Measurements from ENCODE around the gene KCNS3.

The KCNS3 gene

DNA sequence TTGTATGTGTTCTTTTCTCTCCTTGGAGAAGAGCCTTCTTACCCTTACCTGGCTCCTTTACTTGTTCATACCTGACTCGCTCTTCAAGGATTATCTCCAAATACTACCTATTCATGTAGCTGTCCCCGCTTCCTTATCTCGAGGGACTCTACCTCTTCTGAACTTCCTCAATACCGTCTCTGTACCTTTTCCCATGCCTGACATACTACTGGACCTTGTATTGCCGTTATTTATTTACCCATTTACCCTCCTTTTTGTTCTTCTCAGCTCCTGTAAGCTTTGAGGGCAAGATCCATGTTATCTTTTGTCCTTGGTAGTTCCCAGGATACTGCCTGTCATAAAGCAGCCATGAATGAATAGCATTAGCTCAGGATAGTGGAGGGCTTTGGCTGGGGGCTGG, 32.5 kb downstream of the KCNS3 start:
- Histone ChIP-seq H4K20me1 (no peaks in the 10 kb centered on the region), H3K4me1 (peaks cover 52% of the 10 kb centered on the region), H3K9ac (no peak overlapping the region), H3K4me2 (peak overlapping the region; percentile 82), H3K36me3 (no peaks in the 10 kb centered on the region), H3K9me3 (peaks cover 15% of the 10 kb centered on the region; the same call in 1 of the 2 replicates), H3K4me3 (no peak overlapping the region), H3K27ac (peak overlapping the region; percentile 40; the same call in 1 of the 2 replicates), H3K27me3 (no peaks in the 10 kb centered on the region)
- TF ChIP-seq Cebpa-rat (IDR thresholded peaks at IDR 0.05), result no peak

DNA sequence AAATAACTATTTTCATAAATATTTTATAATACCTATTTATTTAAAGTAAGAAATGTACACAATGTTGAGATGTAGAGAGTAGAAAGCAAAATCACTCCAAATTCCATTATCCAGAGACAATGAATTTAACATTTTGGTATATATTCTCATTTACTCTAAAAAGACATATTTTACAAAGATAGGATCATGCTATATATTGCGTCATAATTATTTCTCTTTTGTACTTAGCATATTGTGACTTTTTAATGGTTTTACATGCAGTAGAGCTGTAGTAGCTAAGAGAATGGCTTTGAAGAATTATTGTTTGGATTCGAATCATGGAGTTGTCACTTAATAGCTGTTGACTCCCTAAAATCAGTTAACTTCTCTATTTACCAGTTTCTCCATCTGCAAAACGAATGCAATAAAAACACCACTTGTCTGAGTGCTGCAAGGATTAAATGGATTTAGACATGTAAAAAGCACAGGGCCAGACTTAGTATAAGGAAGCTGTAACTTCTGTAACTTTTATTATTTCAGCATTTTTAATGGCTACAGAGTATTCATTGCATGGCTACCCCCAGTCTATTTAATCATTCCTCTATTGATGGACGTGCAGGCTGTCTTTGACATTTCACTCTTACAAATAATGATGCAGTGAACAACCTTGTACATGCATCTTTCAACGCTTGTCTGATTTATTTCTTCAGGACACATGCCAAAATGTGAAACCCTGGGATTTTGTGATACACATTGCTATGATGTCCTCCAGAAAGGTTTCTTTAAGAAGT, 33.2 kb downstream of the KCNS3 start:
- Histone ChIP-seq H3K4me1 (peaks cover 57% of the 10 kb centered on the region), H3K27ac (peak overlapping the region; percentile 55; the same call in 1 of the 2 replicates), H4K20me1 (no peaks in the 10 kb centered on the region), H3K27me3 (no peaks in the 10 kb centered on the region), H3K4me3 (peak overlapping the region; percentile 55; the same call in 1 of the 2 replicates), H3K9me3 (peaks cover 15% of the 10 kb centered on the region; the same call in 1 of the 2 replicates), H3K9ac (peak overlapping the region; percentile 46; the same call in 1 of the 2 replicates), H3K4me2 (peak overlapping the region; percentile 82), H3K36me3 (no peaks in the 10 kb centered on the region)
- TF ChIP-seq Cebpa-rat (IDR thresholded peaks at IDR 0.05), result no peak

DNA sequence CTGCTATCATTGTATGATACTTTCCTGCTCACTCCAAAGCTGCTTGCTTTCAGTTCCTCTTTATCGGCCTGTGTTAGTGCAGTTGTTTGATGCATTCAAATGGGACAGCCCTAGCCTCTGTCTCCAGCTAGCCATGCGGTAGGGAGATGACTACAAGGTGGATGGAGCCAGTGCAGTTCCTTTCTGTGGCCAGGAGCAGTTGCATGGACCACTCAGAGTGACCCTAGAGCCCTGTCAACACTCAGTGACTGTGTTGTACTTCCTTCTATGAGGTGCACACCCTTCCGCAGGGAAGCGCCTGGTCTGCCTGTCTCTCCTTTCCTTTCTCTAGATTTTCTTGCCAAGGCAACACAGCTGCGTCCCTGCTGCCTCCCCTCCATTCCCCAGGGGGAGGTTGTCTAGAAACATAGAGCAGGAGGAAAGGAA, 33.8 kb downstream of the KCNS3 start:
- Histone ChIP-seq H3K4me2 (peak overlapping the region; percentile 82), H4K20me1 (no peaks in the 10 kb centered on the region), H3K27me3 (no peaks in the 10 kb centered on the region), H3K9ac (peak overlapping the region; percentile 46; the same call in 1 of the 2 replicates), H3K27ac (peak overlapping the region; percentile 55; the same call in 1 of the 2 replicates), H3K4me1 (peaks cover 57% of the 10 kb centered on the region), H3K4me3 (peak overlapping the region; percentile 55; the same call in 1 of the 2 replicates), H3K36me3 (no peaks in the 10 kb centered on the region), H3K9me3 (peaks cover 9% of the 10 kb centered on the region; the same call in 1 of the 2 replicates)
- no peak for TF ChIP-seq Cebpa-rat (IDR thresholded peaks at IDR 0.05)

DNA sequence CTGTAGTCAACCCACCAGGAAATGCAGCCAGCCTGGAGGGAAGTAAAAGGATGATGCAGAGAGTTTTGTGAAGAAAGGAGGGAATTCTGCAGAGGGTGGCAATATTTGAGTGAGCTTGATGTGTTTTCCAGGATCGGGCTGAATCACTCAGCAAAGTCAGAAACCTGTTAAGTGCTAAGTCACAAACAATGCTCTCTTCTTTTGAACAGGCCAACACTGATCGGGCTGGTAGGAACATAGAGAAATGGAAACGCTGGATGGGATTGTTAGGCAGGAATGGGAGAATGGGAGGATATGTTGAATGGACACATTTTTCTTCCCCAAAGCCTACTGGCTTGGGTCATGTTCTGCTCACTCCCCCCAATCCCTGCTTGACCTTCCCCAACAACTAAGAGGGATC, 36.6 kb downstream of the KCNS3 start:
- Histone ChIP-seq H3K4me1 (peaks cover 84% of the 10 kb centered on the region), H3K4me3 (no peak overlapping the region), H3K9ac (no peak overlapping the region), H3K9me3 (no peaks in the 10 kb centered on the region), H3K4me2 (no peak overlapping the region), H3K27me3 (no peaks in the 10 kb centered on the region), H3K36me3 (no peaks in the 10 kb centered on the region), H3K27ac (no peak overlapping the region), H4K20me1 (no peaks in the 10 kb centered on the region)
- no peak for TF ChIP-seq Cebpa-rat (IDR thresholded peaks at IDR 0.05)

DNA sequence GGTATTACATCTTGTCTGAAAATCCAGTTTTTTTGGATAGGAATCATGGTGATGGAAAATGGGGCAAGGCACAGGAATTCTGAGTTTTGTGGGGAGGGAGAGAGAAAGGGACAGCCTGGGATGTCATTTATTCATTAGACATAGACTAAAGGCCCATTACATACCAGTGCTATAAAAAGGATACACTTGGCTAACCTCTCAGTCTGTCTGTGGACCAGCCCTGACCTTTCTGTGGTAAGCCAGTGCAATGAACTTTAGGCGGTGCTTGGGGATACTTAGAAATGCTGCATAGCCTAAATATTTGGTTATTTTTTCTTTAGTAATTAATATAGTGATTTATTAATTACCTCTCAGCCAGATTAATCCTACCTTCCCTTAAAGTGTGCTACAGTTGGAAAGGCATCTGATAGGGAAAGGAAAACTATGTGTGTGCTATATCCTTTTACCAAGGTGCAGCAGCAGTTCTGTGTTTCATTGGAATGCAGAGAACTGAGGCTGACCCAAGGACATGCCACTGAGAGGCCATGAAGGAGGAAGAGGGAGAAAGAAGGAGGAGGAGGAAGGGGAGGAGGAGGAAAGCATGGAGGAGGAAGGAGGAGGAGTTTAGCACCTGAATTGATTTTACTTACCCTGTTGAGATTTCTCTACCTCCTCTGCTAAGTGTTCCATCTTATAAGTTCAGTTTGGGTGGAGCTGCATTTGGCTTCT, 37.5 kb downstream of the KCNS3 start:
- no peak overlapping the region for H3K4me2 ChIP-seq
- H3K9me3 ChIP-seq, result no peaks in the 10 kb centered on the region

DNA sequence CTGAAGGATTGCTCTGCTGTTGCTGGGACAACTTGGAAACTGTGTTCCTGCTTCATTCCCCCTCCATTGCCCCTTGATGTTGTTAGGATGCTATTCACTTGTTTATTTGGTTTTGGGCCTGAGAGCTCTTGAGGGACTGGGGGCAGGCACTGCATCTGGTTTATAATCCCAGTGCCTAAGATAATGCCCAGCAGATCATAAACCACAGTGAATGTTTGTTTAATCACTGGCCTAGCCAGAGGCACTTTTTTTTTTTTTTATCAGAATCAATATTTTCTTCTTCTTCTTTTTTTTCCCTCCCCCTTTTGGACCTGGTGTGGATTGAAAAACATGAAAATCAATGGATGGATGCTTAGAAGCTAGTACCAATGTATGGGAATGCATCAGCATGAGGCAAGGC, 38.1 kb downstream of the KCNS3 start:
- H3K9me3 ChIP-seq, result no peaks in the 10 kb centered on the region
- no peaks in the 10 kb centered on the region for H4K20me1 ChIP-seq
- H3K27ac ChIP-seq, result no peak overlapping the region
- H3K36me3 ChIP-seq, result peaks cover 4% of the 10 kb centered on the region; the same call in 1 of the 2 replicates
- H3K27me3 ChIP-seq, result no peaks in the 10 kb centered on the region
- TF ChIP-seq Cebpa-rat (IDR thresholded peaks at IDR 0.05), result no peak
- H3K4me1 ChIP-seq, result peaks cover 72% of the 10 kb centered on the region
- H3K4me2 ChIP-seq, result no peak overlapping the region
- H3K9ac ChIP-seq, result no peak overlapping the region
- no peak overlapping the region for H3K4me3 ChIP-seq

More for the DNA sequence above, 37.5 kb downstream of the KCNS3 start:
- H3K27me3 ChIP-seq, result no peaks in the 10 kb centered on the region
- H3K36me3 ChIP-seq, result peaks cover 4% of the 10 kb centered on the region; the same call in 1 of the 2 replicates
- no peak overlapping the region for H3K27ac ChIP-seq
- TF ChIP-seq Cebpa-rat (IDR thresholded peaks at IDR 0.05), result no peak
- no peak overlapping the region for H3K4me3 ChIP-seq
- H3K9ac ChIP-seq, result no peak overlapping the region
- peaks cover 78% of the 10 kb centered on the region for H3K4me1 ChIP-seq
- H4K20me1 ChIP-seq, result no peaks in the 10 kb centered on the region

DNA sequence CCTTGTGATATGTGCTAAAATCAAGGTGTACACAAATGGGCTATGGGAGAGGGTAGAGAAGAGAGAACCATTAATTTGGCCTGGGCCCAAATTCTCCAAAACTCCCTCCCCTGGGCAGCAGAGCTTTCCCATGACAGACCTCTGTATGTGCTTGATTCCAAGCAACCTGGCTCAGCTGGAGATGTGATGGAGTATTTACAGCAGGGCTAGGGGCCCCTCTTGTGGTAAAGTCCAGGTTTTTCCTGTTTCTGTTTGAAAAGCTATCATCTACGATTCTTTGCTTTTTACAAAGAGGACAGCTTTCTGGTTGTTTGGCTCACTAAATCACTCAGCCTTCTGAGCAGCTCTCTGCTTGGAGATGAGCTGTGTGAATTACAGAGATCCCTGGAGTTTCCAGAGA, 40.3 kb downstream of the KCNS3 start:
- Histone ChIP-seq H3K27ac (peak overlapping the region; percentile 52; the same call in 1 of the 2 replicates), H3K9ac (peak overlapping the region; percentile 59), H3K27me3 (no peaks in the 10 kb centered on the region), H3K9me3 (no peaks in the 10 kb centered on the region), H3K4me3 (no peak overlapping the region), H3K4me1 (peaks cover 50% of the 10 kb centered on the region), H3K4me2 (peak overlapping the region; percentile 75), H3K36me3 (peaks cover 4% of the 10 kb centered on the region; the same call in 1 of the 2 replicates), H4K20me1 (no peaks in the 10 kb centered on the region)
- TF ChIP-seq Cebpa-rat (IDR thresholded peaks at IDR 0.05), result no peak

DNA sequence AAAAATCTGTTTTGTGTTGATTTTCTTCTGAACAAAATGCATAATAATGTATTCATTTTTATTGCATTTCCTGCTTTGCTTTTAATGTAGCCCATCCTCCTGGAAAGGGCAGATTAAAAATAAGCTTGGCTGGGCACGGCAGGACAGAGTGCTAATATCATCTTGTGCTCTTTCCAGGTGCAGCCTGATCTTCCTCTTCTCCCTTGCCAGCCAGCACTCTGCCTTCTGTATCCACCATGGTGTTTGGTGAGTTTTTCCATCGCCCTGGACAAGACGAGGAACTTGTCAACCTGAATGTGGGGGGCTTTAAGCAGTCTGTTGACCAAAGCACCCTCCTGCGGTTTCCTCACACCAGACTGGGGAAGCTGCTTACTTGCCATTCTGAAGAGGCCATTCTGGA, 52.3 kb downstream of the KCNS3 start:
- H3K9ac ChIP-seq, result no peak overlapping the region
- H3K27me3 ChIP-seq, result no peaks in the 10 kb centered on the region
- peaks cover 47% of the 10 kb centered on the region for H3K36me3 ChIP-seq
- no peak overlapping the region for H3K4me3 ChIP-seq
- H4K20me1 ChIP-seq, result no peaks in the 10 kb centered on the region
- no peak overlapping the region for H3K27ac ChIP-seq
- no peak for TF ChIP-seq Cebpa-rat (IDR thresholded peaks at IDR 0.05)
- peaks cover 26% of the 10 kb centered on the region for H3K9me3 ChIP-seq
- peaks cover 20% of the 10 kb centered on the region for H3K4me1 ChIP-seq
- no peak overlapping the region for H3K4me2 ChIP-seq

DNA sequence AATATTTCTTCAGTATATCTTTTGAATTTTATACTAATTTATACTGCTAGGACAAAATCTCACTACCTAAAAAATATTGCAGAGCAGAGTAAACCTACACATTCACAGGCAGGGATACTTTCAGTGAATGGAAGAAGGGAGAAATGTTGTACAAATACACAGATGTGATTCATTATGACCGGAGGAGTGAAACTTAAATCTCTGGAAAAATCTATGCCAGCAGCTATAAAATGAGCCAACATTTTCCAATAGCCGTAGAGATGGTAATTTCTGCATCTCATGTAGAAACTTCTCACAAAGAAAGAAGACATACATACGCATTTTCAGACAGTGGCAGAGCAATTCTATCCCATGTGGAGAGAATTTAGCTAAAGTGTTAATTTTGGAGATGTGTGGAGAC, 54.8 kb downstream of the KCNS3 start:
- TF ChIP-seq Cebpa-rat (IDR thresholded peaks at IDR 0.05), result no peak
- Histone ChIP-seq H3K9ac (no peak overlapping the region), H3K27me3 (no peaks in the 10 kb centered on the region), H3K4me1 (peaks cover 27% of the 10 kb centered on the region), H3K4me2 (no peak overlapping the region), H3K27ac (no peak overlapping the region), H3K9me3 (peaks cover 13% of the 10 kb centered on the region), H4K20me1 (no peaks in the 10 kb centered on the region), H3K36me3 (peaks cover 29% of the 10 kb centered on the region), H3K4me3 (no peak overlapping the region)

DNA sequence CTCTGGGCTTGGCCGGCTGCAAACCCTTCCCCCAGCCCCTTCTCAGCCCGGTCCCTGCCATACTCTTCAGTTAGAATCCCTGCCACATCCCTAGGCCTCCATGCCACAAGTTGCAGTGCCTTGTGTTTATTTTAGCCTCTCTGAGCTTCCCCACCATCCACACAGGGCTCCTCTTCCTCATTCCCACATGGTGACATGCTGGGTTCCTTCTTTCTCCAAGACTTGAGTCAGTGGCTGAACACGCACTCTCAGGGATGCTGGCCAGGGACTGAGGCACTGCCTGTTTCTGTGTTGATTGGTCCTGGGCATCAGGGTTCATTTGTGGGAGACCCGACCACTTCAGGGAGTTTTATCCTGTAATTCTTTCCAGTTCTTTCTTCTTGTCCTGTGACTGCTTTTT, 56.3 kb downstream of the KCNS3 start:
- peaks cover 22% of the 10 kb centered on the region for H3K36me3 ChIP-seq
- peaks cover 16% of the 10 kb centered on the region for H3K9me3 ChIP-seq
- peaks cover 26% of the 10 kb centered on the region for H3K4me1 ChIP-seq
- H3K4me2 ChIP-seq, result 0 out of 2 replicates have a peak overlapping the region, but pooled peaks have one; percentile 36
- no peaks in the 10 kb centered on the region for H4K20me1 ChIP-seq
- no peak overlapping the region for H3K4me3 ChIP-seq
- H3K9ac ChIP-seq, result no peak overlapping the region
- no peaks in the 10 kb centered on the region for H3K27me3 ChIP-seq
- H3K27ac ChIP-seq, result no peak overlapping the region
- TF ChIP-seq Cebpa-rat (IDR thresholded peaks at IDR 0.05), result no peak

Measured in BLaER1 (cell line).